ENCODE results near the gene GPR146. TPM values are rescaled to one million over a fixed set of nuclear protein-coding genes. Genes with fewer than 3 reads are reported as not detected.

The GPR146 gene
- polyA plus RNA-seq, 3 donors: 0.48 to 0.92 (median 0.48) TPM

- H3K4me1 Mint-ChIP-seq: peaks cover 3% of the 10 kb centered on the region
- peaks cover 0 to 7% (median 2%) of the 10 kb centered on the region in 3 donors for H3K27me3 Mint-ChIP-seq (ENCODE audit: low read depth in 3 of 3)
- no peak overlapping the region for H3K9ac ChIP-seq (ENCODE audit: insufficient read depth, low read length, poor library complexity, severe bottlenecking)
- H3K9me3 Mint-ChIP-seq: peaks cover 5 to 18% (median 12%) of the 10 kb centered on the region in 7 donors
- peaks cover under 1 to 8% of the 10 kb centered on the region in 2 donors for H3K9me3 ChIP-seq (replicated peaks in 1 of 2; ENCODE audit: control insufficient read depth in 1 of 2, insufficient read depth in 1 of 2, low read length in 2 of 2)
- H3K27me3 ChIP-seq (ENCODE audit: control insufficient read depth in 2 of 2, insufficient read depth in 2 of 2, low read length in 2 of 2): no peaks in the 10 kb centered on the region
- H3K36me3 Mint-ChIP-seq: peaks cover 5 to 13% of the 10 kb centered on the region in 2 donors
- H2AFZ ChIP-seq (ENCODE audit: insufficient read depth, low read depth, low read length, poor library complexity, severe bottlenecking): no peak overlapping the region
- H3K4me3 Mint-ChIP-seq: no peak overlapping the region
- no peak overlapping the region for H3K4me2 ChIP-seq (replicated peaks; ENCODE audit: extremely low read depth, low read length, poor library complexity, severe bottlenecking)
- H3K27ac Mint-ChIP-seq: no peak overlapping the region
- peaks cover 67% of the 10 kb centered on the region for H4K20me1 ChIP-seq (ENCODE audit: insufficient read depth, low read length)
- no peak overlapping the region for H3K27ac ChIP-seq (ENCODE audit: low read depth in 1 of 2, low read length in 2 of 2)
- H3K4me3 ChIP-seq (replicated peaks in 1 of 3; ENCODE audit: low read depth in 2 of 3, low read length in 3 of 3): no peak overlapping the region
- no peak for DNase-seq
- TF ChIP-seq CTCF (IDR thresholded peaks at IDR 0.05): no peak
- no peaks in the 10 kb centered on the region for H3K4me1 ChIP-seq (ENCODE audit: control insufficient read depth in 1 of 2, insufficient read depth in 2 of 2, low read length in 2 of 2)
- no peaks in the 10 kb centered on the region for H3K79me2 ChIP-seq (ENCODE audit: insufficient read depth, low read length)
- intact Hi-C loops (cut with micrococcal nuclease): no loop called here
- 87% methylated on average over 24 of the region's 28 CpGs for WGBS (ENCODE audit: insufficient coverage)
- no peaks in the 10 kb centered on the region for H3K36me3 ChIP-seq (replicated peaks in 1 of 2; ENCODE audit: control insufficient read depth in 1 of 2, insufficient read depth in 2 of 2, low read length in 2 of 2)
Measured at GRCh38 chr7:1015196-1016121, 28.9 kb upstream of the GPR146 start.

DNA sequence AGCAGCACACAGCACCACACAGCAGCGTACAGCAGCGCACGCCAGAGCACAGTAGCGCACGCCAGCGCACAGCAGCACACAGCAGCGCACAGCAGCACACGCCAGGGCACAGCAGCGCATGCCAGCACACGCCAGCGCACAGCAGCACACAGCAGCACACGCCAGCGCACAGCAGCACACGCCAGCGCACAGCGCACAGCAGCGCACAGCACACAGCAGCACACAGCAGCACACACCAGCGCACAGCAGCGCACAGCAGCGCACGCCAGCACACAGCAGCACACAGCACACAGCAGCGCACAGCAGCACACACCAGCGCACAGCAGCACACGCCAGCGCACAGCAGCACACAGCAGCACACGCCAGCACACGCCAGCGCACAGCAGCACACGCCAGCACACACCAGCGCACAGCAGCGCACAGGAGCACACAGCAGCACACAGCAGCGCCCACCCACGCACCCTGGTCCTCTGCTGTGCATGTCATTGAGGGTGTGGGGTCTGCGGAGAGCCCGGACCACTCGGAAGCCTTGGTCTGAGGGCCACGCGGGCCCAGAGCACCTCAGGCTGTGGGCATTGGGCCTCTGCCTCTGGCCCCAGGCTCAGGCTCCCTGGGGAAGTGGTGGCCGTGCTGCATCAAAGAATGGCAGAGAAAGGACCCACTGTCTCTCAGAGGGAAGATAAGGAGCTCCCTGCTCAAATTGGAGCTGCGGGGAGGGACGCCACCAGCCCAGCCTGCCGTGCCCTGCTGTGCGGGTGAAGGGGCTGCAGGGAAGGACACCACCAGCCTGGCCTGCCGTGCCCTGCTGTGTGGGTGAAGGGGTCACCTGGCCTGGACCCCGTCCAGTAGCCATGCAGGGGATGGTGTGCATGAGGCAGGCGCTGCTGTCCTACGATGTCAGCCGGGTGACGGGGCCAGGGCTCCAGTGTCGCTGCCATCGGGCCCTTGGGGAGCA, 27.5 kb upstream of the GPR146 start:
- no peak overlapping the region for H2AFZ ChIP-seq (ENCODE audit: insufficient read depth, low read depth, low read length, poor library complexity, severe bottlenecking)
- DNase-seq: no peak
- TF ChIP-seq CTCF (IDR thresholded peaks at IDR 0.05): no peak
- H3K27me3 ChIP-seq (ENCODE audit: control insufficient read depth in 2 of 2, insufficient read depth in 2 of 2, low read length in 2 of 2): no peaks in the 10 kb centered on the region
- no peak overlapping the region for H3K4me2 ChIP-seq (replicated peaks; ENCODE audit: extremely low read depth, low read length, poor library complexity, severe bottlenecking)
- Mint-ChIP-seq H3K36me3 (peaks cover 11 to 25% of the 10 kb centered on the region in 2 donors), H3K27ac (peak overlapping the region in 1 of 7 donors; percentile 45), H3K4me1 (no peaks in the 10 kb centered on the region), H3K9me3 (peaks cover 17 to 32% (median 24%) of the 10 kb centered on the region in 7 donors), H3K4me3 (no peak overlapping the region), H3K27me3 (ENCODE audit: low read depth in 3 of 3) (peaks cover 0 to 7% (median 3%) of the 10 kb centered on the region in 3 donors)
- H3K9ac ChIP-seq (ENCODE audit: insufficient read depth, low read length, poor library complexity, severe bottlenecking): no peak overlapping the region
- no peak overlapping the region for H3K4me3 ChIP-seq (replicated peaks in 1 of 3; ENCODE audit: low read depth in 2 of 3, low read length in 3 of 3)
- H3K36me3 ChIP-seq (replicated peaks in 1 of 2; ENCODE audit: control insufficient read depth in 1 of 2, insufficient read depth in 2 of 2, low read length in 2 of 2): peaks cover 0 to 9% of the 10 kb centered on the region in 2 donors
- H3K27ac ChIP-seq (ENCODE audit: low read depth in 1 of 2, low read length in 2 of 2): no peak overlapping the region
- 97% methylated on average over 34 of the region's 51 CpGs for WGBS (ENCODE audit: insufficient coverage)
- H3K9me3 ChIP-seq (replicated peaks in 1 of 2; ENCODE audit: control insufficient read depth in 1 of 2, insufficient read depth in 1 of 2, low read length in 2 of 2): peaks cover 15 to 22% of the 10 kb centered on the region in 2 donors
- peaks cover 7% of the 10 kb centered on the region for H3K79me2 ChIP-seq (ENCODE audit: insufficient read depth, low read length)
- H4K20me1 ChIP-seq (ENCODE audit: insufficient read depth, low read length): peaks cover 71% of the 10 kb centered on the region
- intact Hi-C loops (cut with micrococcal nuclease): no loop called here
- H3K4me1 ChIP-seq (ENCODE audit: control insufficient read depth in 1 of 2, insufficient read depth in 2 of 2, low read length in 2 of 2): no peaks in the 10 kb centered on the region

Data from CD14-positive monocyte (primary cell).